NK-92 treated with Interleukin-12 subunit alpha and Interleukin-12 subunit beta, amount 100 ng/mL, for 24 hours (cell line): ENCODE results near the gene GRM1.

ENCODE experiments used
- DNase-seq: peaks from one replicate; lab custom pipeline; 2025; lab: John Stamatoyannopoulos, UW

The GRM1 gene

GRCh38 chr6:146381486-146381885 lies 352.6 kb downstream of the GRM1 start:
- DNase-seq = no peak

DNA sequence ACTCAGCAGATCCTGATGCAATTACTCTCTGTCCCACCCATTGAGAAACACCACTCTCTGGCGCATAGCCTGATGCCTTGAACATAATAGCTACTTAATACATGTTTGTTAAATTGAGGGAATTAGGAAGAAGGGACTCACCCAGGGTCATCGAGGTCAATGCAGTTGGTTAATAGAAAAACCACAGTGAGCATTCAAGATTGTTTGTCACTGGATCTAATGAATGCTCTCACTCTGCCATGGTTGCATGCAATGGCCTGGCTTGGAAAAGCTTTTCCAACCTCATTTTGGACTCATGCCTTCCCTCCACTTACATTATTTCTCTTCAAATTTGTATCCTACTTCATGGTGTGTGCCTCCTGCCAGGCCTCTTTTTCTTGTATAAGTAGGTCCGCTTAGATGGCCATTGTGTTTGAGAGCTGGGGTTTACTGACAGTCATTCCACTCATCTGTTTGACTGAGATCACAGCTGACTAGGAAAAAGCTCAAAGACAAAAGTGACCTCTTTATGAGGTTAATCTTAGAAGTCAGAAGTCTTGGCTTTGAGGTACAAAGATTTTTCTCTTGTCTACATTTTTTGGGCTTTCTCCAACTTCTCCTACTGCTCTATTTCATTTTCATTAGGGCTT lies 360.0 kb downstream of the GRM1 start:
- no peak for DNase-seq

GRCh38 chr6:146389740-146390139 lies 360.9 kb downstream of the GRM1 start:
- no peak for DNase-seq

GRCh38 chr6:146397638-146398037 lies 368.8 kb downstream of the GRM1 start:
- DNase-seq = no peak

DNA sequence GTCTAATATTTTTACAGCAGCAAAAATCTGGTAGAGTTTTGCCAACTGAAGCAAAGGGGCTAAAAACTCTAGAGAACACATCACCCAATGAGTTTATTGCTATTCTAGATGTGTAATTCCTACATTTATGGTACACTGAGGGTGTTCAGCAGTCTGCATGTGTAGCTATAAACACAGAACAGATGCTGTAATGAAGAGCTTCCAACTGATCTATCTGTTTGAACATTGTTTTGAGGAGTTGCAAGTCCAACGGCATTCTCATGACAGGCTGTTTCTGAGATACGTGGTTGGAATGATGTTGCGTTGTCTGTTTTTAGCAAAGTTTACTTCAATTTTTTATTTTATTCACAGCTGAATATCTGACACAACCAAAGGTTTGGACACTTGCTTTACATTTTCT lies 373.6 kb downstream of the GRM1 start:
- no peak for DNase-seq

GRCh38 chr6:146408583-146408982 lies 379.7 kb downstream of the GRM1 start:
- no peak for DNase-seq

- DNase-seq = no peak
Observed at GRCh38 chr6:146410851-146411595, 382.2 kb downstream of the GRM1 start.

DNA sequence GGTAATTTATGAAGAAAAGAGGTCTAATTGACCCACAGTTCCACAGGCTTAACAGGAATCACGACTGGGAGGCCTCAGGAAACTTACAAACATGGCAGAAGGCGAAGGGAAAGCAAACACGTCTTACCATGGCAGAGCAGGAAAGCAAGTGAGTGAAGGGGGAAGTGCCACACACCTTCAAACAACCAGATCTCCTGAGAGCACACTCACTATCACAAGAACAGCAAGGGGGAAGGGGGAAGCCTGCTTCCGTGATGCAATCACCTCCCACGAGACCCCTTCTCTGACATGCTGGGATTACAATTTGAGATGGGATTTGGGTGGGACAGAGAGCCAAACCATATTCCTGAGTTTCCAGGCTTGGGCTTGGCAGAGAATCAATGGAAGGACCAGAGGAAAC lies 390.7 kb downstream of the GRM1 start:
- DNase-seq = no peak

DNA sequence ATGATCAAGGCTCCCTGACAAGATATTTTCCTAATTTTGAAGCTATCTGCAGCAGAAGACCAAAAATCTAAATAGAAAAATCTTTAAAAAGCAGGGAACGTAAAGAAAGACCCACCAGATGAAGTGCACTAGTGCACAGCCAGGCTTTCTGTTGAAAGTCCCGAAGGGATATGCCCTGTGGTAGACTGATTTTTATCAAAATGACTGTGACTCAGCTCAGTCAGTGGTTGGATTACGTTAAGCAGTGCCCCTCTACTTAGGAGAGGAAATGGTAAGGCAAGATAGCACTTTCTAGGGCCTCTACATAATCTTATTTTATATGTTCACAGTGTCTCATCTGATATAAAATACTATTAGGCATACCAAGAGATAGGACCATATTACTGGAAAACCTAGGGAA lies 391.4 kb downstream of the GRM1 start:
- no peak for DNase-seq

- DNase-seq = no peak
Observed at GRCh38 chr6:146422789-146423375, 394.0 kb downstream of the GRM1 start.

- no peak for DNase-seq
Observed at GRCh38 chr6:146423452-146423851, 394.6 kb downstream of the GRM1 start.

DNA sequence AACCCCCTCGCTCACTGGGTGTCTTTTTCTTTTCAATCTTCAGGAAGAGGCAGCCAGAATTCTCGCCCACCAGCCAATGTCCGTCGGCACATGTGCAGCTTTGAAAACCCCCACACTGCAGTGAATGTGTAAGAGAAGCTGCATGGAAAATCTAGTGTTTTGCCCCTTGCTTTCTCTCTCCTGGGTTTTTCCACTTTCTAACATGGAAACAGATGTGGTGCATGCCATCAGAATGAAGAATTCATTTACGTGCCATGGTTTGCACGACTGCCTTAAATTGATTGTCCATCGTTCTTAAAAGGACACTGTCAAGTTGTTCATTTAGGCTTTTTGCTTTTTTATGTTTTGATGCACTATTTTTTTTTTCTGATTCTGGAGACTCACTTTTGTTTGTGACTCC lies 397.7 kb downstream of the GRM1 start:
- no peak for DNase-seq

DNA sequence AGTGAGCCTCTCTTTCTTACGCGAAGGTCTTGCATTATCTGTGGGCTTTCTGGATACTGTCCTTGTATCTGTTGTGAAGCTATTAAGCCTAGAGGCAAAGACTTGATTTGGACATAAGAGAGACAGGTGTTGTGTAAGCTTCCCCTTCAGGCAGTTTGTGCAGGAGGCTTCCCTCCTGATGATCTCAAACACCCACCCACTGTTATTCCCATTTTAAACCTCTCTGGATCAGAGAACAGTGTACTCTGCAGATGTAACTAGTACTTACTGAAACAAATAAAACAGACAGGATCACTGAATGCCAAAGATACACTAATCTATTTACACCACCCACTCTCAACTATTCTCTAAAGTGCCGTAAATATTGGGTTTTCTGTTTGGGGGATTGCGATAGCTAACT lies 401.0 kb downstream of the GRM1 start:
- no peak for DNase-seq

GRCh38 chr6:146433881-146434731 lies 405.2 kb downstream of the GRM1 start:
- DNase-seq = no peak

- no peak for DNase-seq
Observed at GRCh38 chr6:146434732-146435390, 406.0 kb downstream of the GRM1 start.

GRCh38 chr6:146441907-146442306 lies 413.0 kb downstream of the GRM1 start:
- no peak for DNase-seq

DNA sequence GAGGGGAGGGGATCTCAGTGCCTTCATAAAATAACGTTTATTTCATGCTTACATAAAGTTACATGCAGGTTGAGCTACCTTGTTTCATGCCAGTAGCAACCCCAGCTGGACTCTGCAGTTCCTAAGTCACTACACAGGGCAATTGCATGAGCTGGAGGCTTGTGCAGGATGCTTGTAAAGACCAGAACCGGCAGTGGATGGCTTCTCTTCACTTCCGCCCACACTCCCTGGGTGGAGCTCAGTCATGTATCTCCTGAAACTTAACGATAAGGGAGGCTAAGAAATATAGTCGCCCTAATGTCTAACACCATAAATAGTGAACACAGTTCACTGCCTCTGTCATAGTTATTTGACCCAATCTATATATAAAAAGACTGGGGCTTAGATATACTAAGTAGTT lies 415.3 kb downstream of the GRM1 start:
- DNase-seq = no peak

DNA sequence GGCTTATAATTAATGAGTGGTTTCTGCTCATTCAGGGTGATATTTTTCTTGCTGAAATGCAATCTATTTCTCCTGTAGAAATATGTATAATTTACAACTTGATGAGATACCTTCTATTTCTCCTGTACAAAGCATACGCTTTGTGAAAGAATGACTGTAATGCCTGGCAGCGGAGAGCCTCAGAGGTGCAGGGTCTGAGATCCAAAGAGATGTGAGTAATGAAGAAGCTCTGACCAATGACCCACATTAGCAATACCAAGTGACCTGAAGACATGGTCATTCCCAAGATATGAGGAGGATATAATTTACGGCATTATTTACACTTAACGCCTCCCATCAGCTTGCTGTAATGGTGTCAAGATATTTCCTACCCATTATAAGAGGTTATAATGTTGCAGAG lies 416.4 kb downstream of the GRM1 start:
- DNase-seq = no peak

DNA sequence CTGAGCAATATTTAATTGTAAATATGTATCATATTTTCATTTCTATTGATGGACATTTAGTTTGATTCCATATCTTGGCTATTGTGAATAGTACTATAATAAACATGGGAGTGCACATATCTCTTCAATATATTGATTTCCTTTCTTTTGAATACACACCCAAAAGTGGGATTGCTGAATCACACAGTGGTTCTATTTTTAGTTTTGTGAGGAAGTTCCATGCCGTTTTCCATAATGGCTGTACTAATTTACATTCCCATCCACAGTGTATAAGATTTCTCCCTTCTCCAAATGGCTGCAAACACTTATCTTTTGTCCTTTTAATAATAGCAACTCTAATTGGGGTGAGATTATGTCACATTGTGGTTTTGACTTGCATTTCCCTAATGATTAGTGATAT lies 428.0 kb downstream of the GRM1 start:
- no peak for DNase-seq

- DNase-seq = no peak
Observed at GRCh38 chr6:146460941-146461340, 432.1 kb downstream of the GRM1 start.

DNA sequence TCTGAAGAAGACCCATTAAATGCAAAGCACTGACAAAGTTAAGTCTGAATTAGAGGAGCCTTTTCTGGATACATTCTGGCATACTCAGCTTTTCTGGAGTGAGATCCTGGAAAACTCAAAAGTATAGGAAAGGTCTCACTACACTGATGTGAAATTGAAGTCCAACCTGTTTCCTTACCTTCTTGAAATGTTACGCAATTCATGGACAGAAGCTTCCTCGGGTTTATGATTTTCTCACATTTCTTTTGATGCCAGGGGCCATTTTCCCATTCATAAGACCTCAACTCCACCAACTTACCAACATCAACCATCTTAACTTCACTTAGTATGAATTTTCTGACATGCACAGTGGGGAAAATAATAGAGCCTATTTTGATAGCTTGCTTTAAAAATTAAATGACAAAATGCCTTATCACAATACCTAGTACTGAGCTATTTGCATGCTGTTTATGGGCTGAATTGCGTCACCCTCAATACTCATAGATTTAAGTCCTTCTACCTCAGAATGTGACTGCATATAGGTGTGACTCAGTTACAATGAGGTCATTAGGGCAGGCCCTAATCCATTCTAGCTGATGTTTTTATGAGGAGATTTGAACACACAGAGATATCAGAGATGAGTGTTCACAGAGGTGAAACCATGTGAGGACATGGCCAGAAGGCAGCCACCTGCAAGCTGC lies 441.4 kb downstream of the GRM1 start:
- DNase-seq = no peak

- DNase-seq = no peak
Observed at GRCh38 chr6:146472918-146473317, 444.1 kb downstream of the GRM1 start.
